Epithelial cell of prostate (primary cell): Measurements from ENCODE around the gene TUBA4A.
A peak's percentile ranks its signal among the peaks of the same experiment; 100 is the strongest.
"Not testable (repeated sequence)": the region's sequence is repeated elsewhere in the genome, so short reads cannot be mapped to it uniquely, and the experiment has no call there.

Experiments
- DNase-seq: peaks from one replicate; pipeline ENCODE4 v3.0.0-alpha.2; 2011; ENCODE audit warnings: low read depth, low spot score
- H3K27ac ChIP-seq: fragments of 450-650 bp; 2 replicates; pipeline ENCODE4 v1.5.1; 2017; ENCODE audit warnings: mild to moderate bottlenecking

The TUBA4A gene

GRCh38 chr2:219272356-219272755 lies 18.6 kb upstream of the TUBA4A start:
- H3K27ac ChIP-seq: peak overlapping the region; percentile 100
- DNase-seq: no peak

- H3K27ac ChIP-seq: no peak overlapping the region
- no peak for DNase-seq
Observed at GRCh38 chr2:219271021-219271420, 17.3 kb upstream of the TUBA4A start.

- H3K27ac ChIP-seq: peak overlapping the region; percentile 34
- DNase-seq: no peak
Observed at GRCh38 chr2:219270055-219270372, 16.3 kb upstream of the TUBA4A start.

- peak overlapping the region; percentile 34 for H3K27ac ChIP-seq
- DNase-seq: no peak
Observed at GRCh38 chr2:219269362-219270054, 15.8 kb upstream of the TUBA4A start.

GRCh38 chr2:219268294-219268693 lies 14.6 kb upstream of the TUBA4A start:
- H3K27ac ChIP-seq: no peak overlapping the region
- no peak for DNase-seq

- H3K27ac ChIP-seq: no peak overlapping the region
- DNase-seq: no peak
Observed at GRCh38 chr2:219266886-219267285, 13.2 kb upstream of the TUBA4A start.

GRCh38 chr2:219266232-219266631 lies 12.5 kb upstream of the TUBA4A start:
- no peak for DNase-seq
- H3K27ac ChIP-seq: no peak overlapping the region

- no peak for DNase-seq
- no peak overlapping the region for H3K27ac ChIP-seq
Observed at GRCh38 chr2:219261024-219261855, 7.5 kb upstream of the TUBA4A start.

GRCh38 chr2:219258942-219259341 lies 5.2 kb upstream of the TUBA4A start:
- DNase-seq, H3K27ac ChIP-seq: not testable (repeated sequence)

GRCh38 chr2:219254590-219255201 lies 978 bp upstream of the TUBA4A start:
- peak overlapping the region; percentile 99 for H3K27ac ChIP-seq
- DNase-seq: no peak

- no peak for DNase-seq
- H3K27ac ChIP-seq: peak within 1 kb of the TSS; percentile 99
Observed at GRCh38 chr2:219252900-219253752, 592 bp downstream of the TUBA4A start, which contains the start of gene TUBA4B. Gene TUBA4B, plus strand, starts transcription at chr2:219253243. Its CDS starts 165 bp downstream, at chr2:219253408.

- peak overlapping the region; percentile 99 for H3K27ac ChIP-seq
- no peak for DNase-seq
Observed at GRCh38 chr2:219252570-219252899, 1.2 kb downstream of the TUBA4A start.

GRCh38 chr2:219252084-219252483 lies 1.6 kb downstream of the TUBA4A start:
- no peak for DNase-seq
- peak overlapping the region; percentile 99 for H3K27ac ChIP-seq

GRCh38 chr2:219251656-219252055 lies 2.1 kb downstream of the TUBA4A start:
- H3K27ac ChIP-seq: peak overlapping the region; percentile 99
- no peak for DNase-seq

GRCh38 chr2:219250049-219250781 lies 3.5 kb downstream of the TUBA4A start:
- DNase-seq: no peak

GRCh38 chr2:219249203-219249980 lies 4.3 kb downstream of the TUBA4A start:
- H3K27ac ChIP-seq: peak overlapping the region; percentile 99
- DNase-seq: peak; percentile 94

More at GRCh38 chr2:219250049-219250781, 3.5 kb downstream of the TUBA4A start:
- peak overlapping the region; percentile 99 for H3K27ac ChIP-seq

- H3K27ac ChIP-seq: peak overlapping the region; percentile 99
- DNase-seq: no peak
Observed at GRCh38 chr2:219248845-219249202, 4.9 kb downstream of the TUBA4A start.

- H3K27ac ChIP-seq: peak overlapping the region; percentile 99
- DNase-seq: no peak
Observed at GRCh38 chr2:219247678-219248642, 5.8 kb downstream of the TUBA4A start.
